Keratinocyte (primary cell): ENCODE measurements around the gene ZNF391.

Experiments
- EZH2 ChIP-seq: IDR thresholded peaks from one replicate; pipeline ENCODE4 v1.6.1; 2012; ENCODE audit warnings: inconsistent platforms, mild to moderate bottlenecking, low read length, moderate library complexity
- TF ChIP-seq, protein P1 (sequence below), 3 experiments: IDR thresholded peaks in 1 of 3; conservative IDR thresholded peaks in 1 of 3; optimal IDR thresholded peaks in 1 of 3; 2 replicates in 2 of 3; 3 replicates in 1 of 3; pipeline versions ENCODE3 to v1.5.1; 2011; ENCODE audit warnings: low read length in 3 of 3, mild to moderate bottlenecking in 3 of 3, moderate library complexity in 2 of 3, control low read depth in 1 of 3, inconsistent platforms in 1 of 3; ENCODE audit not compliant: insufficient read depth in 2 of 3; ENCODE audit errors: extremely low read depth in 1 of 3

DNA sequence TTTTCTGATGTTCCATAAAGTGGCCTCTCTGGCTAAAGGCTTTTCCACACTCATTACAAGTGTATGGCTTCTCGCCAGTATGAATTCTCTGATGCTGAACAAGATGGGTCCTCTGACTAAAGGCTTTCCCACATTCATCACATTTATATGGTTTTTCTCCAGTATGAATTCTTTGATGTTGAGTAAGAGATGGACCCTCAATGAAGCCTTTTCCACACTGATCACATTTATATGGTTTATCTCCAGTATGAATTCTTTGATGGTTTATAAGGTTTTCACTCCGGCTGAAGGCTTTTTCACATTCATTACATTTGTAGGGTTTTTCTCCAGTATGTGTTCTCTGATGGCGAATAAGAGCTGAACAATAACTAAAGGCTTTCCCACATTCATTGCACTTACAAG is 63.9 kb downstream of the ZNF391 start:
- TF ChIP-seq, protein P1, sequence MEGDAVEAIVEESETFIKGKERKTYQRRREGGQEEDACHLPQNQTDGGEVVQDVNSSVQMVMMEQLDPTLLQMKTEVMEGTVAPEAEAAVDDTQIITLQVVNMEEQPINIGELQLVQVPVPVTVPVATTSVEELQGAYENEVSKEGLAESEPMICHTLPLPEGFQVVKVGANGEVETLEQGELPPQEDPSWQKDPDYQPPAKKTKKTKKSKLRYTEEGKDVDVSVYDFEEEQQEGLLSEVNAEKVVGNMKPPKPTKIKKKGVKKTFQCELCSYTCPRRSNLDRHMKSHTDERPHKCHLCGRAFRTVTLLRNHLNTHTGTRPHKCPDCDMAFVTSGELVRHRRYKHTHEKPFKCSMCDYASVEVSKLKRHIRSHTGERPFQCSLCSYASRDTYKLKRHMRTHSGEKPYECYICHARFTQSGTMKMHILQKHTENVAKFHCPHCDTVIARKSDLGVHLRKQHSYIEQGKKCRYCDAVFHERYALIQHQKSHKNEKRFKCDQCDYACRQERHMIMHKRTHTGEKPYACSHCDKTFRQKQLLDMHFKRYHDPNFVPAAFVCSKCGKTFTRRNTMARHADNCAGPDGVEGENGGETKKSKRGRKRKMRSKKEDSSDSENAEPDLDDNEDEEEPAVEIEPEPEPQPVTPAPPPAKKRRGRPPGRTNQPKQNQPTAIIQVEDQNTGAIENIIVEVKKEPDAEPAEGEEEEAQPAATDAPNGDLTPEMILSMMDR (optimal IDR thresholded peaks at IDR 0.05 in 1 of 3, IDR thresholded peaks at IDR 0.05 in 1 of 3, conservative IDR thresholded peaks at IDR 0.05 in 1 of 3; ENCODE audit: extremely low read depth in 1 of 3, insufficient read depth in 2 of 3, low read length in 3 of 3) = no peak
- no peak for TF ChIP-seq EZH2
